Measurements from ENCODE around the gene MT1G.
"Not testable (repeated sequence)": the region's sequence is repeated elsewhere in the genome, so short reads cannot be mapped to it uniquely, and the experiment has no call there.

Gene MT1G

DNA sequence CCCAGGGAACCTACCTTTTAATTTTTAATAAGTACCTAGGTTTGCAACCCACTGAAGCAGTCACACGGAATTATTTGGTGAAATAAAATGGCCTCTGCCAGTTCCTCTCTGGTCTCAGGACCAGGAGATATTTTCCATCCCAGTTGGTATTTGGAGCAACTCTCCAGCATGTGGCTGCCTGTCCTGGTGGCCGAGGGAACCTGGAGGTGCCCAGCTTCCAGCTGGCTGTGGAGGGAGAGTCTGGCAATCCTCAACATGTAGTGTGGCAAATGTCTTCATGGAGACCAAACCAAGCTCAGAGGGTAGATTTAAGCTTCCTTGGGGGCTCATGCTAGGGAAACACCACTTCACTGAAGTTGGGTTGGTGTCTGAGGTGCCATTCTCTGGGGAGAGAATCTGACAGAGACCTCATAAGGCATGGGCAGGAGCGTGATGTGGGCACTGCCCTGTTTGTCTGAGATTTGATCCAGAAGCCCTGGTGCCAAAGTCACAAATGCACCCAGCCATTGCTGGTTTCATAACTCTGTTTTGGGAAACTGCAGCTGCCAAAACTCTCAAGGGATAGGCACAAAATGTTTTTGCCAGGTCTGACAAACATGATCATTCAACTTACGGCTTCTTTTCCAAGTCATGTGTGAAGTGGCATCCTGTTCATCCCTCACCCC is 17.2 kb upstream of the MT1G start:
- no peak for DNase-seq (ENCODE audit: low read depth, low spot score)

DNA sequence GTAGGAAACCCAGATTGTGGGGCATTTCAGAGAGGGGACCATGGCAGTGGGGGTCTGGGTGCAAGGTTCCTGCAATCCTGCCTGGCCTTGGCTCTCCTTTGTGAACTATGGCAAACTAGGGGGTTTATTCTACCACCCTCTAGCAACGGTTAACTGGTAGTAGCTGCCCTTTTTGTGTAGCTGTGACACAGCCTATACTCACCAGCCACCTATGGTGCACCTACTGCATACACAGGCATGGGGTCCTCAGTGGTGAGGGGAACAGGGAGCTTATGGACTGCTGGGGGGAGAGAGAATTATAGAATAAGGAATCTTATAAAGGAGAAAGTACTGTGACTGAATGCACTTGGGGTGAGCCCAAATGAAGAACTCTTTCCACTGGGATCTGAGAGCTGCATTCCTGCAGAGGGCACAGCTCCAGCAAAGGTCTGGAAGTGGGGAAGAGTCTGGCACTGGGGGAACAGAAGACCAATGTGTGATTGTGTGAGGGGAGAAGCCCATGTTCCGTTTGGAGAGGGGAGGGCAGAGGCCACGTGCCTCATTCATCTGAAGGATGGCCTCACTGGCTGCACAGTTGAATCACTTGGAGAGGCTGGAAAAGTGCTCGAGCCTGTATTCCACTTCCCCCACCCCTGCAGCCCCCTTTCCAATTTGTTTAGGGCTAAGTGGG is 16.5 kb upstream of the MT1G start:
- no peak for DNase-seq (ENCODE audit: low read depth, low spot score)

DNA sequence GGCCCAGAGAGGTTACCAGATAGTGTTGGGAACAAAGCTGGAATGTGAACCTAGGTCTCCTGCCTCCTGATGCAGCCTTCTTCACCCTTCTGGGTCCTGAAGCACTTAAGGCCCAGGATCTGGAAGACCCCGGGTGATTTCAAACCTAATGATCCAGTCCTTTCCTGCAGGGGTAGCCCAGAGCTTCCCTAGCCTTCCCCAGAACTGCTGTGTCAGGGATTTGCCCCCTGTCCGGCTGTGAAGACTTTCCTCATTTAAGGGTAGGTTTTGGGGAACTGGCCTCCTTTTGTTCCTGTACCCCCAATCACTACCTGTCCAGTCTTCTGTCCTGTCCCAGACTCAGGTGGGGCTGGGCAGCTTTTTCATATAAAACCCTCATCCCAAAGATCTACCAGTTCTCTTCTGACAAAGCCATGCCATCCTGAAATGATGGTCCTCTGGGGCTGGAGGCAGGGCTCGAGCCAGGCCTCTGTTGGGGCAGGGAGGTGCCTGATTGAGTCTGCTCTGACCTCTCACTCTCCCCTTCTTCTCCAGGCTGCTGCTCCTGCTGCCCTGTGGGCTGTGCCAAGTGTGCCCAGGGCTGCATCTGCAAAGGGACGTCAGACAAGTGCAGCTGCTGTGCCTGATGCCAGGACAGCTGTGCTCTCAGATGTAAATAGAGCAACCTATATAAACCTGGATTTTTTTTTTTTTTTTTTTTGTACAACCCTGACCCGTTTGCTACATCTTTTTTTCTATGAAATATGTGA is 15.7 kb upstream of the MT1G start:
- DNase-seq (ENCODE audit: low read depth, low spot score): no peak

DNA sequence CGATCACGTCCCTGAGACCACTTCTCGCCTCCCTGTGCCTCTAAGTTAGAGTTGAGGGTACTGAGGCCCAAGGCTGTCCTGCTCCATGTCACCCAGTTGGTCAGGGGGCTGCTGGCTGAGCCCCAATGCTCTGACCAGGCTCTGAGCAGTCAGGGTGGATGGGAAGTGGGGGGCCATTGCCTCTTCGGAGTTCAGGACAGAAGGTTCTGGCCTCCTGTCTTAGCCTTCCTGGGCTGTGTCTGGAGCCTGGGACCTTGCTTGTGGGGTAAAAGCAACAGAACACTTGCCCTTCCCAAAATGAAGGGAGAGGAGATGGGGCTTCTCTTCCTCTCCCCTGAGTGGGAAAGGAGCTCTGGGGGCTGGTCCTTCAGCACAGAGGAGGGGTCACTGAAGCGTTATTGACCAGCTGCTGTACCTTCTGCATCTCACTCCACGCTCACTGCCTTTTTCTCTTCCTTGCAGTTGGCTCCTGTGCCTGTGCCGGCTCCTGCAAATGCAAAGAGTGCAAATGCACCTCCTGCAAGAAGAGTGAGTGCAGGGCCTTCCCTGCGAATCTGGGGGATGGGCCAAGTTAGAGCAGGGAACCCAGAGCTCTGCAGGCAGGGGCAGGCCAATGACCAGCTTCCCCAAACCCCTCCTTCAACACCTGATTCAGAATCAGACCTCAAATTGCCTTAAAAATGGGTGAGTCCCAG is 15.0 kb upstream of the MT1G start:
- no peak for DNase-seq (ENCODE audit: low read depth, low spot score)

DNA sequence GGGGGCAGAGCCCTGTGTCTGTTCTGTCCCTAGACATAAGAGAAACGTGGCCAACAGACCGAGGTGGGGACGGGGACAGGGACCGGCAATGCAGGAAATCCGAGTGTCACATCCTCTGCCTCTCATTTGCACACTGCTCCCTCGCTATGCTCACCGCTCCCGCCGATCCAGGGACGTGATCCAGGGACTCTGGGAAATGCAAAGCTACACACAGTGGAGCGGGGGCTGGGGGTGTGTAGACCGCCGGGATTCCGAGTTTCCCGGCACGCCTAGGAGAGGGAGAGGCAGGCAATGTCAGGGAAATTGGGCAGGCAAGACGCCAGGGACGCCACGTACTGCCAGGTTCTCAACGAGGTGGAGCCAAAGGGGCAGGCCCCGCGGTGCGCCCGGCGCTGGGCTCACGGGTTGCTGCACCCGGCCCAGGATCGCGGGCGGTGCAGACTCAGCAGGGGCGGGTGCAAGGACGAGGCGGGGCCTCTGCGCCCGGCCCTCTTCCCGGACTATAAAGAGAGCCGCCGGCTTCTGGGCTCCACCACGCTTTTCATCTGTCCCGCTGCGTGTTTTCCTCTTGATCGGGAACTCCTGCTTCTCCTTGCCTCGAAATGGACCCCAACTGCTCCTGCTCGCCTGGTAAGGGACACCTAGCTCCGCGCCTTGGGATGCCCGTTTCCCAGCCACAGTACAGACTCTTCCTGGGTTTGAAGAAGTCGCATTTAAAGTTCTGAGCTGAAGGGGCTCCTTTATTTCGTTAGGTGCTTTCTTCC is 14.3 kb upstream of the MT1G start, which contains the start of gene MT1X:
TSS of gene MT1X (plus strand) at position 532 of the 764 bp plus-strand sequence. CDS start at position 603, 71 bp downstream.
- DNase-seq (ENCODE audit: low read depth, low spot score): no peak

DNA sequence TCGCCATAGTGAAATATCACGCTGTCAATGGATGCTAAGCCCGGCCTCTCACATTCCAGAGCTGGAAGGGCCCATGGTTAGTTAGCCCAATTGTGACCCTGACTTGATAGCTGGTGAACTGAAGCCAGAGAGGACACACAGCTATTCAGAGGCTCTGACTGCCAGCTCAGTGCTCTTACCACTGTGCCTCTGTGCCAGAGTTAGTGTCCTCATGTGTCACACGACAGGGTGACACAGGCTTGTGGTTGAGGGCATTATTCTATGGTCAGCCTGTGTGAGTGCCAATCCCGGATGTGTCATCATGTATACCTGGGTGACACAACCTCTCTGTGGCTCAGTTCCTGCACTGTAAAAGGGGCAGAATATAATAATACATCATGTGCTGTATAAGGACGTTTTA is 12.0 kb upstream of the MT1G start:
- DNase-seq (ENCODE audit: low read depth, low spot score): no peak

DNA sequence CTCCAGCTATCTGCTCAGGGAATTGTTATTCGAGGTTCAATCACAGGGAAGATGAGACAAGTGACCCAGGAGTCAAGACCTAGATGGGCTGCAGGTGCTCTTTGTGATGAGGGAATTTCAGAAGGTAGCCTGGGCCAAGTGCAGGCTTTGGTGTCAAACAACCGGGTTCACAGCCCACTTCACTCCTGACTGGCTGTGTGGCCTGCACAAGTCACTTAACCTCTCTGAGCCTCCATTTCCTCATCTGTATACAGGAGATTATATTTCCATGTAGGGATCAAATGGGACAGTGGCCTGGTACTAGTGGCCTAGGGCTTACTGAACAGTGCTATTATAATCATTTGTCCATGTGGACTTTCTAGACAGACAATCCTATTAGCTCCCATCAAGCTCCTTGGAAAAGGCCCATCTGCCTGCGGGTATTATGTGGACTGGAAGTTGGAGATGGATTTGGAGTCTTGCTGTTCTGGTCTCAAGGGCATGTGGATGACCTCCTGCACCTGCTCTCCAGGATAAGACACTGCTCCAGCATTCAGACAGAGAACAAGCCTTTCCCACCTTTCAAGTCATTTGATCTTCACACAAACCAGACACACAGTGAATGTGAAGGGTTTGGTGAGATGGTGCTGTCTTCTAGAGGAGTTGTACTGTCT is 11.3 kb upstream of the MT1G start:
- DNase-seq (ENCODE audit: low read depth, low spot score): no peak

DNA sequence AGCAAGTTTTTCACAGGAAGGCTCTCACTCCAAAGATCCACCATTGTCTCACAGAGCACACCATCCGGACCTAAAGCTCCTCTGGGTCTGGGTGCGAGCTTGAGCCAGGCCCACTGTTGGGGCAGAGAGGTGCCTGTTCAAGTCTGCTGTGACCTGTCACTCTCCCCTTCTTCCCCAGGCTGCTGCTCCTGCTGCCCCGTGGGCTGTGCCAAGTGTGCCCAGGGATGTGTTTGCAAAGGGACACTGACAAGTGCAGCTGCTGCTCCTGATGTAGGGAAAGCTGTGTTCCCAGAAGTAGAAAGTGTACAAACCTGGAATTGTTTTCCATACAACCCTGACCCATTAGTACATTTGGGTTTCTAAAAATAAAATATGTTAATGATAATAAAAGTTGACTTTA is 9.6 kb upstream of the MT1G start:
- no peak for DNase-seq (ENCODE audit: low read depth, low spot score)

DNA sequence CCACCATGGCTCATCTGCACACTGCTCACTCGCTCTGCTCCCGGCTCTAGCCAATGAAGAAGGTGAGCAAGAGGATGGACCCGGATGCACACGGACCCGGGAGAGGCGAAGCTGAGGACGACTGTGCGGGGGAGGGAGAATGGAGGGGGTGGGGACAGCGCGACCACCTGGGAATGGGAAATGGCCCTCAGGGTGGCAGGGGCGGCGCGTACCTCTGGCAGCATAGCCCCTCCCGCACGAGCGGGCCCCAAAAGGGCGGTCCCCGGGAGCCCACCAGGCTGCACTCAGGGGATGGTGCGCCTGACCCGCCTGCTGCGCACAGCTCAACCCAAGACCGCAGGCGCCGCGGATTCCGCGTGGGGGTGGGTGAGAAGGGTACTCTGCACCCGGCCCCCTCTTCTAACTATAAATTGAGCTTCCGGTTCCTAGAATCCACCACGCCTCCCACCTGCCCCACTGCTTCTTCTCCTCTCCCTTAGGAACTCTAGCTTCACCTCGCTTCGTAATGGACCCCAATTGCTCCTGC is 7.9 kb upstream of the MT1G start:
- no peak for DNase-seq (ENCODE audit: low read depth, low spot score)

DNA sequence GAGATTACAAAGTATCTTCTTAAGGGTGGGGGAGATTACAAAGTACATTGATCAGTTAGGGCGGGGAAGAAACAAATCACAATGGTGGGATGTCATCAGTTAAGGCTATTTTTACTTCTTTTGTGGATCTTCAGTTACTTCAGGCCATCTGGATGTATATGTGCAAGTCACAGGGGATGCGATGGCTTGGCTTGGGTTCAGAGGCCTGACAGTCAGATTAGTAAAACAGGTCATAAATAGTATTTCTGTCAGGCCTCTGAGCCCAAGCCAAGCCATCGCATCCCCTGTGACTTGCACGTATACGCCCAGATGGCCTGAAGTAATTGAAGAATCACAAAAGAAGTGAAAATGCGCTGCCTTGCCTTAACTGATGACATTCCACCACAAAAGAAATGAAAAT is 6.7 kb upstream of the MT1G start:
- DNase-seq (ENCODE audit: low read depth, low spot score): not testable (repeated sequence)

DNA sequence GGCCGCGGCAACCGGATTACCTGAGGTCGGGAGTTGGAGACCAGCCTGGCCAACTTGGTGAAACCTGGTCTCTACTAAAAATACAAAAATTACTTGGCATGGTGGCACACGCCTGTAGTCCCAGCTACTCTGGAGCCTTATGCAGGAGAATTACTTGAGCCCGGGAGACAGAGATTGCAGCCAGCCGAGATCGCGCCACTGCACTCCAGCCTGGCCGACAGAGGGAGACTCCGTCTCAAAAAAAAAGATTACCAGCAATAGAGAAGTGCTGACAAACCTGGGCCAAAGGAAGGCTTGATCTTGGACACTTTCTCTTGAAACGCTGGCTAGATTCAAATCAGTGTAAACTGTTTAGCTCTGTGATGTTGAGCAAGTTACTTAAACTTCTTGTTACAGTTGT is 6.1 kb upstream of the MT1G start:
- no peak for DNase-seq (ENCODE audit: low read depth, low spot score)

DNA sequence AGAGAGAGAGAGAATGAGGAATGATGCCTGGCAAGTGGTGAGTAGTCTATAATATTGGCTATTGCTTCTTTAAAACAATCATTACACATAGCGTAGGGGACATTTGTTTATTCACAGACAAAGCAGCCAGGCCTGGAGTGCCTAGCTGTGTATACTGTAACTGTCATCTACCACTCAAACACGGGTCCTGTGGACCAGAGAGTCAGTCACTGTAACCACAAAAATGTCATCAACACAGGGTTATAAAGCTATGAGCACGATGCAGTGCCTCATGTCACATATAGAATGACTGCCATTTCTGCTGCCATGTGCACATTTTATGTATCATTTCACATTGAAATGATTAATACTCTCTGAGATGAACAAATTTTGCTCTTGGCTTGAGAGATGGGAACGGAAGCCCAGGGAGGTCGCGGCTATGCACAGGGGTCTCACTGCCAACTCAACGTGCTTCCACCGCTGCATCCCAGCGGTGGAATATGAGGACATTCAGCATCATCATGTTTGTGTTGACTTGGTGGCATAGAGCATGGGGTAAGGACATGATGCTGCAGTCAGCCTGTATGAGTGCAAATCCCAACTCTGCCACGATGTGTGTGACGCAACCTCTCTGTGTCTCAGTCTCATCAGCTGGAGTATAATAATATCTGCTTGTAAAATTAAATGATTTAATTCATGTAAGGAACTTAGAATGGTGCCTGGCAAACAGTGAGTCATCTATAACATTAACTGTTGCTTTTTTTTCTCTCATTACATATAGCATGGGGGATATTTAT is 5.1 kb upstream of the MT1G start:
- DNase-seq (ENCODE audit: low read depth, low spot score): no peak

DNA sequence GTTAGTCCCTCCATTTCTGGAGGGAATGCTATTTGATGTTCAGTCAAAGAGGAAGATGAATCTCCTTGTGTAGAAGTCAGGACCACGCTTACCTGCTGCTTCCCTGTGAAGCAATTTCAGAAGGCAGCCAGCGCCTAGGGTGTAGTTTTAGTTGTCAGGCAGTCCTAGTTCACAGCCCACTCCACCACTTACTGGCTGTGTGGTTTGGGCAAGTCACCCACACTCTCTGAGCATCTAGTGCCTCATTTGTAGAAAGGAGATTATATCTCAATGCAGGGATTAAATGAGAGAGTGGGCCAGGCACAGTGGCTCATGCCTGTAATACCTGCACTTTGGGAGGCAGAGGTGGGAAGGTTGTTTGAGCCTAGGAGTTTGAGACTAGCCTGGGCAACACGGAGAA is 4.3 kb upstream of the MT1G start:
- DNase-seq (ENCODE audit: low read depth, low spot score): not testable (repeated sequence)

DNA sequence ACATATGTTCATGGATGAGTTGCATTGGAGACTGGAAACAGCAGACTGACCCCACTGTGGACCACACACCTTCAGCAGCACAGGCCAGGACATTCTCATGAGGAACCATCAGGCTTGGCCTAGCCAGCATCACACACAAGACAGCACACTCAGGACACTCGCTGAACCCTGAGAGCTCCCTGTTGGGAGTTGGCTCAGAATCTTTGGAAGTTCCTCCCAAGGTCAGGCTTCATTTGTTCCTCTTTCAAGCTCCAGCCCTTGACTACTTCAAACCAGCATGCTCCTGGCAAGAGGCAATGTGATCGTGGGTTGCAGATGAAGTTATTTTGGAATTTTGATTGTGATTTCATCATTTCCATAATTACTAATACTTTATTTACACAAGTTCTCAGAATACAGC is 3.8 kb upstream of the MT1G start:
- not testable (repeated sequence) for DNase-seq (ENCODE audit: low read depth, low spot score)

DNA sequence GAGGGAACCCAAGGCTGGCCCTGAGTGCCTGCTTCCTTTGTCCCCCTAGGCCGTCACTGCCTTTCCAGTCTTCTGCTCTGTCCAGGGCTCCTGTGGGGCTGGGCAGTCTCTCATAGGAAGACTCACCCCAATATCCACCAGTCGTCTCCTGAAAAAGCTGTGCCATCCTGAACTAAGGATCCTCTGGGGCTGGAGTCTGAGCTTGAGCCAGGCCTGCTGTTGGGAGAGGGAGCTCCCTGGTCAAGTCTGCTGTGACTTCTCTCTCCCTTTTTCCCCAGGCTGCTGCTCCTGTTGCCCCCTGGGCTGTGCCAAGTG is 2.7 kb upstream of the MT1G start:
- no peak for DNase-seq (ENCODE audit: low read depth, low spot score)

DNA sequence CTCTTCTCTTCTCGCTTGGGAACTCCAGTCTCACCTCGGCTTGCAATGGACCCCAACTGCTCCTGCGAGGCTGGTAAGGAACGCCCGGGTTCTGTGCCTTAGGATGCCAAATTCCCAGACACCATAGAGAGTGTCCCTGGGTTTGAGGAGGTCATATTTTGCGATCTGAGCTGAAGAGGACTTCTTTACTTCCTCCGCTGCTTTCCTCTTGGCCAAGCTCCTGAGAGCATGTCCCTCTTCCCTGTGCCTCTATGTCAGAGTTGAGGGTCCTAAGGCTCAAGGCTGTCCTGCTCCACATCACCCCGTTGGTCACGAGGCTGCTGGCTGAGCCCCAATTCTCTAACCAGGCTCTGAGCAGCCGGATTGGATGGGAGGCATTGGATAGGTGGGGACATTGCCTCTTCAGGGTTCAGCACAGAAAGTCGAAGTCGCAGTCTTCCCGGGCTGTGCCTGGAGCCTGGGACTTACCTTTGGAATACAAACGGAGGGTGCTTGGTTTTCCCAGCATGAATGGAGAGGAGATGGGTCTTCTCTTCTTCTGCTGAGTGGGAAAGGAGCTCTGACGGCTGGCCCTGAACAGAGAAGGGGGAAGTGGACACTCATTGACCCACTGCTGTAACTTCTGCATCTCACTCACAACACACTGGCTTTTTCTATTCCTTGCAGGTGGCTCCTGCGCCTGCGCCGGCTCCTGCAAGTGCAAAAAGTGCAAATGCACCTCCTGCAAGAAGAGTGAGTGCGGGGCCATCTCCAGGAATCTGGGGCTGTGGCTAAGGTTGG is 2.2 kb upstream of the MT1G start:
- DNase-seq (ENCODE audit: low read depth, low spot score): no peak

DNA sequence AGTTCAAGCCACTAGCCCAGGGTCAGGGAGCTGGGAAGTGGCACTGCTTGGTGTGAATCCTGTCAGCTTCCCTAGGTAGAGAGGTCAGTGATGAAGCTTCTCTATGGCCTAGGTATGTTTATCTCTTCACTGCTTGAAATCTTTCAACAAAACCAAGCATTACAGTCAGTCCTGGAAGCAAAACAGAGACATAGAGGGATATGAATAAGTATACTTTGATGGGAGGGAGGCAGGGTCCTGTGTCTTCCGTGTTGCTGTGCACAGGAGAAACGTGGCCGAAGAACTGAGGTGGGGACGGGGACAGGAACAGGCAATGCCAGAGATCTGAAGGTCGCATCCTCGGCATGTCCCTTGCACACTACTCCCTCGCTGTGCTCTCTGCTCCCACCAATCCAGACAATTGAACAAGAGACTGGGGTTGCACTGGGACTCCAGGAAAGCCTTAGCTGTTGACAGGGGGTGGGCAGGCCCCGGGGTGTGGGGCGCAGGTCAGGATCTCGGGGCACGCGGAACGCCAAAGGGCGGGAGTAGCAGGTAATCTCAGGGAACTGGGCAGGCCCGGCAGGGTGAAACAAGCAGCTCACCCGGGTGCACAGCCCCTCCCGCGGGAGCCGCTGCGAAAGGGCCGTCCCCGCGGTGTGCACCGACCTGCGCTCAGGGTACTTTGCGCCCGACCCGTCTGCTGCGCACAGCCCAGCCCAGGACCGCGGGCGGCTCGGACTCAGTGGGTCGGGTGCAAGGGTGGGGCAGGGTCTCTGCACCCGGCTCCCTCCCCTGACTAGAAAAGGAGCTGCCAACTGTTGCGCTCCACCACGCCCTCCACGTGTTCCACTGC is 1.4 kb upstream of the MT1G start, which contains the start of gene MT1H:
TSS of gene MT1H (plus strand) at position 810 of the 835 bp plus-strand sequence. CDS start 71 bp downstream, outside the sequence.
- no peak for DNase-seq (ENCODE audit: low read depth, low spot score)

Measured in iPS DF 19.7 (cell line).